HEK293 (cell line): ENCODE data around the gene RBFOX2.

ENCODE experiments used
- IKZF3 ChIP-seq: fragments of 450-650 bp; IDR thresholded peaks from 2 replicates; pipeline ENCODE4 v1.5.0; 2018; ENCODE audit warnings: missing biosample characterization, mild to moderate bottlenecking, missing genetic modification characterization, moderate library complexity
- KLF8 ChIP-seq: fragments of 450-650 bp; formaldehyde crosslinking; IDR thresholded peaks from 2 replicates; pipeline ENCODE4 v1.5.1; 2016; ENCODE audit warnings: missing biosample characterization, missing genetic modification characterization
- ZNF26 ChIP-seq: fragments of 450-650 bp; formaldehyde crosslinking; IDR thresholded peaks from 2 replicates; pipeline ENCODE4 v1.5.1; 2016; ENCODE audit warnings: missing biosample characterization, missing genetic modification characterization
- ZNF280D ChIP-seq: fragments of 450-650 bp; formaldehyde crosslinking; IDR thresholded peaks from 2 replicates; pipeline ENCODE4 v1.5.1; 2016; ENCODE audit warnings: missing biosample characterization, missing genetic modification characterization
- ZNF707 ChIP-seq: fragments of 450-650 bp; formaldehyde crosslinking; IDR thresholded peaks from 2 replicates; pipeline ENCODE4 v1.5.1; 2016; ENCODE audit warnings: missing biosample characterization, missing genetic modification characterization
- ZNF785 ChIP-seq: fragments of 450-650 bp; formaldehyde crosslinking; IDR thresholded peaks from 2 replicates; pipeline ENCODE4 v1.5.1; 2016; ENCODE audit warnings: missing biosample characterization, missing genetic modification characterization
- ZSCAN30 ChIP-seq: fragments of 450-650 bp; IDR thresholded peaks from 2 replicates; pipeline ENCODE4 v1.5.1; 2018; ENCODE audit warnings: missing biosample characterization, mild to moderate bottlenecking, missing genetic modification characterization, moderate library complexity
- TF ChIP-seq, protein P1 (sequence below): fragments of 450-650 bp; formaldehyde crosslinking; IDR thresholded peaks from 2 replicates; pipeline ENCODE4 v1.5.1; 2016; ENCODE audit warnings: missing biosample characterization, missing genetic modification characterization
- TF ChIP-seq, protein P2 (sequence below): fragments of 450-650 bp; formaldehyde crosslinking; IDR thresholded peaks from 2 replicates; pipeline ENCODE4 v1.5.1; 2016; ENCODE audit warnings: missing biosample characterization, missing genetic modification characterization

- TF ChIP-seq ZNF785 (tag by site-specific recombination) = no peak
- TF ChIP-seq KLF8 (tag by site-specific recombination) = no peak
- no peak for TF ChIP-seq IKZF3 (tag by site-specific recombination)
- TF ChIP-seq ZNF707 (tag by site-specific recombination) = no peak
- TF ChIP-seq, protein P1, sequence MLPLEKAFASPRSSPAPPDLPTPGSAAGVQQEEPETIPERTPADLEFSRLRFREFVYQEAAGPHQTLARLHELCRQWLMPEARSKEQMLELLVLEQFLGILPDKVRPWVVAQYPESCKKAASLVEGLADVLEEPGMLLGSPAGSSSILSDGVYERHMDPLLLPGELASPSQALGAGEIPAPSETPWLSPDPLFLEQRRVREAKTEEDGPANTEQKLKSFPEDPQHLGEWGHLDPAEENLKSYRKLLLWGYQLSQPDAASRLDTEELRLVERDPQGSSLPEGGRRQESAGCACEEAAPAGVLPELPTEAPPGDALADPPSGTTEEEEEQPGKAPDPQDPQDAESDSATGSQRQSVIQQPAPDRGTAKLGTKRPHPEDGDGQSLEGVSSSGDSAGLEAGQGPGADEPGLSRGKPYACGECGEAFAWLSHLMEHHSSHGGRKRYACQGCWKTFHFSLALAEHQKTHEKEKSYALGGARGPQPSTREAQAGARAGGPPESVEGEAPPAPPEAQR (tag by site-specific recombination) = no peak
- TF ChIP-seq ZSCAN30 = no peak
- TF ChIP-seq, protein P2, sequence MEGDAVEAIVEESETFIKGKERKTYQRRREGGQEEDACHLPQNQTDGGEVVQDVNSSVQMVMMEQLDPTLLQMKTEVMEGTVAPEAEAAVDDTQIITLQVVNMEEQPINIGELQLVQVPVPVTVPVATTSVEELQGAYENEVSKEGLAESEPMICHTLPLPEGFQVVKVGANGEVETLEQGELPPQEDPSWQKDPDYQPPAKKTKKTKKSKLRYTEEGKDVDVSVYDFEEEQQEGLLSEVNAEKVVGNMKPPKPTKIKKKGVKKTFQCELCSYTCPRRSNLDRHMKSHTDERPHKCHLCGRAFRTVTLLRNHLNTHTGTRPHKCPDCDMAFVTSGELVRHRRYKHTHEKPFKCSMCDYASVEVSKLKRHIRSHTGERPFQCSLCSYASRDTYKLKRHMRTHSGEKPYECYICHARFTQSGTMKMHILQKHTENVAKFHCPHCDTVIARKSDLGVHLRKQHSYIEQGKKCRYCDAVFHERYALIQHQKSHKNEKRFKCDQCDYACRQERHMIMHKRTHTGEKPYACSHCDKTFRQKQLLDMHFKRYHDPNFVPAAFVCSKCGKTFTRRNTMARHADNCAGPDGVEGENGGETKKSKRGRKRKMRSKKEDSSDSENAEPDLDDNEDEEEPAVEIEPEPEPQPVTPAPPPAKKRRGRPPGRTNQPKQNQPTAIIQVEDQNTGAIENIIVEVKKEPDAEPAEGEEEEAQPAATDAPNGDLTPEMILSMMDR = 0 out of 2 replicates have a peak, but pooled peaks have one; percentile 20
- no peak for TF ChIP-seq ZNF26 (tag by site-specific recombination)
- TF ChIP-seq ZNF280D = no peak
Measured at GRCh38 chr22:35739076-35739930, 289.3 kb downstream of the RBFOX2 start.
